Psoas muscle (tissue), 8 donors: ENCODE measurements around the gene PTPRF. TPM values are rescaled to one million over a fixed set of nuclear protein-coding genes. Genes with fewer than 3 reads are reported as not detected.

Source experiments
- ATAC-seq, 4 donors: fragments of 200-7000 bp; cut with Tn5 transposase; one replicate each; pipeline ENCODE4 v1.9.1; 2020; ENCODE audit warnings: moderate library complexity in 3 of 4, mild to moderate bottlenecking in 2 of 4
- DNase-seq, 2 donors: peaks; one replicate each; pipeline ENCODE4 v3.0.0-alpha.2; 2020
- H3K27ac ChIP-seq: fragments of 200-600 bp; one replicate; pipeline ENCODE4 v1.8.0; 2022
- H3K27me3 ChIP-seq, 3 donors: fragments of 200-600 bp in 1 of 3; one replicate each; pipeline versions ENCODE4 v1.6.1 to v1.8.0; 2013 to 2022; ENCODE audit warnings: low read length in 2 of 3, mild to moderate bottlenecking in 2 of 3, moderate library complexity in 1 of 3; ENCODE audit not compliant: insufficient read depth in 3 of 3
- H3K36me3 ChIP-seq, 2 donors: fragments of 200-600 bp in 1 of 2; one replicate each; pipeline versions ENCODE4 v1.6.1 to v1.8.0; 2013 to 2022; ENCODE audit warnings: low read depth in 1 of 2, mild to moderate bottlenecking in 1 of 2, moderate library complexity in 1 of 2; ENCODE audit not compliant: insufficient read depth in 1 of 2
- H3K4me1 ChIP-seq: fragments of 200-600 bp; one replicate; pipeline ENCODE4 v1.8.0; 2022
- H3K4me3 ChIP-seq: fragments of 200-600 bp; one replicate; pipeline ENCODE4 v1.8.0; 2022; ENCODE audit warnings: mild to moderate bottlenecking
- H3K9me3 ChIP-seq: fragments of 200-600 bp; one replicate; pipeline ENCODE4 v1.8.0; 2022
- WGBS, 3 donors: extraction: QIAGEN DNeasy Blood & Tissue Kit; methylation state at CpG; one replicate each; pipeline versions ENCODE4 v1.1.6 to v1.1.7; 2013; 5-methylcytosine and 5-hydroxymethylcytosine counted together
- intact Hi-C, 2 donors: fragments of 100-400 bp; cut with DNase I; formaldehyde crosslinking; loops; one replicate each; pipeline versions ENCODE4 v1.11.0 to v1.14.2; 2022
- polyA plus RNA-seq, 3 donors: library from polyadenylated mRNA; stranded (reverse); fragments of 200-250 nt; gene quantifications; one replicate each; pipeline ENCODE4 v1.2.3, GENCODE V29; 2013
- total RNA-seq, 4 donors: library from RNA; stranded (reverse); fragmentation: NEBNext Ultra II Directional in 2 of 4; extraction: Animal tissue kit (Norgen Biotek cat#: 25700) in 2 of 4; gene quantifications; one replicate each; pipeline versions ENCODE4 v1.2.1 to v1.2.4, GENCODE V29; 2021 to 2023
- TF ChIP-seq, protein P1 (sequence below): fragments of 200-600 bp; IDR thresholded peaks from one replicate; pipeline ENCODE4 v1.8.0; 2022; ENCODE audit warnings: antibody characterized with exemption
- donor health status: healthy with polysubstance abuse.
- donor health status: DM: no; HTN: no; CAD: no; lungs with moderate emphysema.
- donor health status: Bipolar disorder and iron deficiency.
- donor health status: healthy.
- donor health status: DM: yes; HTN: yes; CAD: no.
- donor health status: DM: no; HTN: no; CAD: no.
- donor health status: DM: no; HTN: no; CAD: no.
- donor health status: DM: yes; HTN: yes; CAD: no.

Gene PTPRF
- total and polyA plus RNA-seq, 7 donors, result 0.65 to 8.9 (median 1.9) TPM

DNA sequence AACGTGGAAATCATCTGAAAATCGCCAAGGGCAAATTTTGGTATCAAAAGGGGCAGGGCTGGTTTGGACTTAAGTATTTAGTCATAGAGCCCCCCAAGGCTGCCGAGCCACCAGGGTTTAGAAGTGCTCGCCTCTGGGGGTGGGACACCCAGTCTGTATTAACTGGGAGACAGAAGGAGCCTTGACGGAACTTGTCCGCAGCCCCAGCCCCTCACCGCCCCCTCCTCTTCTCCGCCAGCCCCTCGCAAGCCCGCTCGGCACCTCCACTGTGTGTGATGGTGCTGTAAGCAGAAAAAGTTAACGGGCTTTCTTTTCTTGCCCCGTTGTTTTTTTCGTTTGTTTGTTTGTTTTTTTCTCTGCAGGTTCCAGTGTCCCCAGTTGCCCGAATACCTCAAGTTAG, 81.7 kb downstream of the PTPRF start:
- TF ChIP-seq, protein P1, sequence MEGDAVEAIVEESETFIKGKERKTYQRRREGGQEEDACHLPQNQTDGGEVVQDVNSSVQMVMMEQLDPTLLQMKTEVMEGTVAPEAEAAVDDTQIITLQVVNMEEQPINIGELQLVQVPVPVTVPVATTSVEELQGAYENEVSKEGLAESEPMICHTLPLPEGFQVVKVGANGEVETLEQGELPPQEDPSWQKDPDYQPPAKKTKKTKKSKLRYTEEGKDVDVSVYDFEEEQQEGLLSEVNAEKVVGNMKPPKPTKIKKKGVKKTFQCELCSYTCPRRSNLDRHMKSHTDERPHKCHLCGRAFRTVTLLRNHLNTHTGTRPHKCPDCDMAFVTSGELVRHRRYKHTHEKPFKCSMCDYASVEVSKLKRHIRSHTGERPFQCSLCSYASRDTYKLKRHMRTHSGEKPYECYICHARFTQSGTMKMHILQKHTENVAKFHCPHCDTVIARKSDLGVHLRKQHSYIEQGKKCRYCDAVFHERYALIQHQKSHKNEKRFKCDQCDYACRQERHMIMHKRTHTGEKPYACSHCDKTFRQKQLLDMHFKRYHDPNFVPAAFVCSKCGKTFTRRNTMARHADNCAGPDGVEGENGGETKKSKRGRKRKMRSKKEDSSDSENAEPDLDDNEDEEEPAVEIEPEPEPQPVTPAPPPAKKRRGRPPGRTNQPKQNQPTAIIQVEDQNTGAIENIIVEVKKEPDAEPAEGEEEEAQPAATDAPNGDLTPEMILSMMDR, result no peak
- intact Hi-C loops, result no loop called here
- Histone ChIP-seq H3K27ac (no peak overlapping the region), H3K36me3 (no peaks in the 10 kb centered on the region), H3K4me3 (no peak overlapping the region), H3K9me3 (no peaks in the 10 kb centered on the region), H3K4me1 (no peaks in the 10 kb centered on the region), H3K27me3 (no peaks in the 10 kb centered on the region)
- ATAC-seq (no peak), DNase-seq (no peak)
- WGBS, 3 donors, result 81 to 87% (median 87%) methylated on average over 13 to 15 of the region's 15 CpGs

DNA sequence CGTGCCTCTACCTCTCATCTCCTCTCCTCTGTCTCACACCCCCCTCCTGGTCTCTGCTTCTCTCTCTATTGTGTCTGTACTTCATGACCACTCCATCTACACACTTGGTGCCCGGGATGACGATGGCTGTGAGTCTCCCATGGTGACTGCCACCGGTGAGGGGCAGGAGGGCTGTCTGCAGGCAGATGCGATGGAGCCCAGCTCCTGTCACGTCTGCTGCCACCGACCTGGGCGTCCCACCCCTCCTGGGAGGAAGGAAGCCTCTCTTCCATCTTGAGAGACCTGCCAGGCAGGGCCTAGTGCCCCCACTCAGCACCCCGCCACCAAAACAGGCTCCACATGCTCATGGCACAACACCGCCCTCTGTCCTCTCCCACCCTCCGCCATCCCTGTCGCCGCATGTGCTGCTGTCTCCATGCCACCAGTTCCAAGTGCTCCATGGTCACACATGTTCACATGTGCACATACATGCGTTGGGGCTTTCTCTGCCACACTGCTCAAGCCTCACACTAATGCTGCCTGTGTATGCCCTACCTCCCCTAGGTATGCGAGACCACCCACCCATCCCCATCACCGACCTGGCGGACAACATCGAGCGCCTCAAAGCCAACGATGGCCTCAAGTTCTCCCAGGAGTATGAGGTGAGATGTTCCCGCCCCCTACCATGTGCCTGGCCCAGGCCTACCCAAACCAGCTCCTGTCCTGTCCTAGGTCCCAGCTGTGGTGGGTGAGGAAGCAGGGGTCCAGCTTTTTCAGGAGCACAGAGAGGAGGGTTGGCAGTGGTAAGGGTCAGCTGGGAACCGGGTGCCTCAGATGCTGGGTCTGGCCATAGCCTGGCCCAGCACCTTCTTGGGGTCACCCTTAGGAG, 82.6 kb downstream of the PTPRF start:
- intact Hi-C loops, result no loop called here
- ATAC-seq, result no peak
- no peak overlapping the region for H3K4me3 ChIP-seq
- no peaks in the 10 kb centered on the region for H3K27me3 ChIP-seq
- no peaks in the 10 kb centered on the region for H3K9me3 ChIP-seq
- H3K27ac ChIP-seq, result no peak overlapping the region
- H3K36me3 ChIP-seq, result no peaks in the 10 kb centered on the region
- 90 to 92% (median 92%) methylated on average over 20 to 22 of the region's 22 CpGs for WGBS, 3 donors
- no peak for DNase-seq
- TF ChIP-seq, protein P1, result no peak
- no peaks in the 10 kb centered on the region for H3K4me1 ChIP-seq

DNA sequence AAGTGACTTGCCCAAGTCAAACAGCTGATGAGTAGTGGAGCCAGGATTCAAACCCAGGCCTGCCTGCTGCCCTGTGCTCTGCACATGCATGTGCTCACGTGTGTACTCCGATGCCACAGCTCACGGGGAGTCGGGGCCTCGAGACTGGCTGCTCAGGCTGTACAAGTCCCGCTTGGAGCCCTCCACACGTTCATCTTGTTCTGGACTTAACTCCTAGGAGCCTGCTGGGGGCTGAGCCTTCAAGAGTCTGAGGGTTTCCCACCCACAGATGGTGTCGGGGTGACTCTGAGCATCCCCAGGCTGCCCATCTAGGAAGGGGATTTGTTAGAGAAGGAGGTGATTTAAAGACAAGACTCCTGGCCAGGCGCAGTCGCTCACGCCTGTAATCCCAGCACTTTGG, 83.5 kb downstream of the PTPRF start:
- no peaks in the 10 kb centered on the region for H3K9me3 ChIP-seq
- 87 to 92% (median 87%) methylated on average over 11 of the region's 11 CpGs for WGBS, 3 donors
- H3K4me1 ChIP-seq, result no peaks in the 10 kb centered on the region
- TF ChIP-seq, protein P1, result no peak
- ATAC-seq (no peak), DNase-seq (no peak)
- intact Hi-C loops, result no loop called here
- H3K4me3 ChIP-seq, result no peak overlapping the region
- H3K27ac ChIP-seq, result no peak overlapping the region
- H3K27me3 ChIP-seq, result no peaks in the 10 kb centered on the region
- no peaks in the 10 kb centered on the region for H3K36me3 ChIP-seq

DNA sequence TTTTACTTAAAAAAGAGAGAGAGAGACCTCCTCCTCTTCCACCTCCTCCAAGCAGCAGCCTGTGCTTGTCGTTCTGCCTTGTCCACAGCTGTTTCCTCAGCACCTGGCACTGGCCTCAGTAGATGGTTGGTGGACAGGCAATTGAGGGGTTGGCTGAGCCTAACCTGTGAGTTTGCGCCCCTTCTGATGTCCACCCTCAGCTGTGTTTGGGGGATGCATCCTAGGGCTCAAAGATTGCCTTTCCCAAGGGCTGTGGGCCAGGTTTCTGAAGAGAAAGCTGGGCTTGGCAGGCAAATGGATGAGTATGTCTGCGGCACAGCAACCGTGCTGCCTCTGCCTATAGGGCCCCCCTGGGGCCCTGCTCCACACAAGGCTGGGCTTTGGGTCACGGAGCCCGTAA, 84.2 kb downstream of the PTPRF start:
- 71 to 85% (median 72%) methylated on average over 6 of the region's 6 CpGs for WGBS, 3 donors
- Histone ChIP-seq H3K4me3 (no peak overlapping the region), H3K27ac (no peak overlapping the region), H3K9me3 (no peaks in the 10 kb centered on the region), H3K27me3 (no peaks in the 10 kb centered on the region), H3K4me1 (no peaks in the 10 kb centered on the region), H3K36me3 (no peaks in the 10 kb centered on the region)
- ATAC-seq, result no peak
- TF ChIP-seq, protein P1, result no peak
- intact Hi-C loops, result no loop called here
- DNase-seq, result no peak

DNA sequence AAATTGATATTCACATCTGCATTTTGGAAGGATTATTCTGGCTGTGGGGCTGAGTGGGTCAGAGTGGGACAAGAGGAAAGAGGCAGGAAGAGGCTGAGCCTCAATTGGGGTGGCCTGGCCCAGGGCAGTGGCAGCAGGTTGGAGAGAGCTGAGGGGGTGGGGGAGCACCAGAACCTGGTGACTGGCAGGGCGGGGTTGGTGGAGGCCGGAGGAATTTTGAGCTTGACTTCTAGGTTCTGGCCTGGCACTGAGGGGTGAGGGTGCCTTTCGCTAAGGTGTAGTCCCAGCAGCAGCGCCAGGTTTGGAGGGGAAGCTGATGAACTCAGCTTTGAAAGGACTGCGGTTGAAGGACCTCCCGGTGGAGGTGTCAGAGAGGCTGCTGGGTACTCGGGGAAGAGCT, 85.7 kb downstream of the PTPRF start:
- H3K27me3 ChIP-seq, result no peaks in the 10 kb centered on the region
- no peak overlapping the region for H3K4me3 ChIP-seq
- TF ChIP-seq, protein P1, result no peak
- no peaks in the 10 kb centered on the region for H3K36me3 ChIP-seq
- H3K4me1 ChIP-seq, result no peaks in the 10 kb centered on the region
- no peaks in the 10 kb centered on the region for H3K9me3 ChIP-seq
- no peak for DNase-seq
- ATAC-seq, result no peak
- H3K27ac ChIP-seq, result no peak overlapping the region
- WGBS, 3 donors, result 92 to 97% (median 93%) methylated on average over 7 of the region's 7 CpGs
- intact Hi-C loops, result no loop called here
